ENCODE data around the gene LYZ. TPM values are rescaled to one million over a fixed set of nuclear protein-coding genes. Genes with fewer than 3 reads are reported as not detected.

LYZ gene
- total RNA-seq, 1 donor from 2014 or later = under 0.01 TPM

GRCh38 chr12:69392179-69392928, 44.2 kb downstream of the LYZ start:
- Histone ChIP-seq H3K36me3 (ENCODE audit: control insufficient read depth, insufficient read depth, low read length) (no peaks in the 10 kb centered on the region), H3K4me3 (ENCODE audit: low read depth, low read length) (no peak overlapping the region), H3K27me3 (ENCODE audit: control insufficient read depth, insufficient read depth, low read length) (no peaks in the 10 kb centered on the region)
- FAIRE-seq = no peak
- peak; percentile 82 for DNase-seq (ENCODE audit: low read depth)
- TF ChIP-seq, protein P1, sequence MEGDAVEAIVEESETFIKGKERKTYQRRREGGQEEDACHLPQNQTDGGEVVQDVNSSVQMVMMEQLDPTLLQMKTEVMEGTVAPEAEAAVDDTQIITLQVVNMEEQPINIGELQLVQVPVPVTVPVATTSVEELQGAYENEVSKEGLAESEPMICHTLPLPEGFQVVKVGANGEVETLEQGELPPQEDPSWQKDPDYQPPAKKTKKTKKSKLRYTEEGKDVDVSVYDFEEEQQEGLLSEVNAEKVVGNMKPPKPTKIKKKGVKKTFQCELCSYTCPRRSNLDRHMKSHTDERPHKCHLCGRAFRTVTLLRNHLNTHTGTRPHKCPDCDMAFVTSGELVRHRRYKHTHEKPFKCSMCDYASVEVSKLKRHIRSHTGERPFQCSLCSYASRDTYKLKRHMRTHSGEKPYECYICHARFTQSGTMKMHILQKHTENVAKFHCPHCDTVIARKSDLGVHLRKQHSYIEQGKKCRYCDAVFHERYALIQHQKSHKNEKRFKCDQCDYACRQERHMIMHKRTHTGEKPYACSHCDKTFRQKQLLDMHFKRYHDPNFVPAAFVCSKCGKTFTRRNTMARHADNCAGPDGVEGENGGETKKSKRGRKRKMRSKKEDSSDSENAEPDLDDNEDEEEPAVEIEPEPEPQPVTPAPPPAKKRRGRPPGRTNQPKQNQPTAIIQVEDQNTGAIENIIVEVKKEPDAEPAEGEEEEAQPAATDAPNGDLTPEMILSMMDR (IDR thresholded peaks at IDR 0.05; ENCODE audit: insufficient read depth, low read length, severe bottlenecking) = no peak

GRCh38 chr12:69396041-69396440, 47.9 kb downstream of the LYZ start:
- TF ChIP-seq, protein P1 (IDR thresholded peaks at IDR 0.05; ENCODE audit: insufficient read depth, low read length, severe bottlenecking) = no peak
- DNase-seq (ENCODE audit: low read depth) = peak; percentile 35
- no peak for FAIRE-seq
- H3K4me3 ChIP-seq (ENCODE audit: low read depth, low read length) = no peak overlapping the region
- no peaks in the 10 kb centered on the region for H3K27me3 ChIP-seq (ENCODE audit: control insufficient read depth, insufficient read depth, low read length)
- no peaks in the 10 kb centered on the region for H3K36me3 ChIP-seq (ENCODE audit: control insufficient read depth, insufficient read depth, low read length)

- Histone ChIP-seq H3K4me3 (ENCODE audit: low read depth, low read length) (no peak overlapping the region), H3K27me3 (ENCODE audit: control insufficient read depth, insufficient read depth, low read length) (no peaks in the 10 kb centered on the region), H3K36me3 (ENCODE audit: control insufficient read depth, insufficient read depth, low read length) (no peaks in the 10 kb centered on the region)
- FAIRE-seq = no peak
- TF ChIP-seq, protein P1 (IDR thresholded peaks at IDR 0.05; ENCODE audit: insufficient read depth, low read length, severe bottlenecking) = no peak
- DNase-seq (ENCODE audit: low read depth) = no peak
Measured at GRCh38 chr12:69396963-69397362, 48.8 kb downstream of the LYZ start.

- Histone ChIP-seq H3K27me3 (ENCODE audit: control insufficient read depth, insufficient read depth, low read length) (no peaks in the 10 kb centered on the region), H3K4me3 (ENCODE audit: low read depth, low read length) (no peak overlapping the region), H3K36me3 (ENCODE audit: control insufficient read depth, insufficient read depth, low read length) (no peaks in the 10 kb centered on the region)
- FAIRE-seq = no peak
- TF ChIP-seq, protein P1 (IDR thresholded peaks at IDR 0.05; ENCODE audit: insufficient read depth, low read length, severe bottlenecking) = no peak
- DNase-seq (ENCODE audit: low read depth) = no peak
Measured at GRCh38 chr12:69397978-69398377, 49.8 kb downstream of the LYZ start.

GRCh38 chr12:69401940-69402339, 53.8 kb downstream of the LYZ start:
- FAIRE-seq = no peak

More at GRCh38 chr12:69401940-69402339, 53.8 kb downstream of the LYZ start:
- TF ChIP-seq, protein P1 (IDR thresholded peaks at IDR 0.05; ENCODE audit: insufficient read depth, low read length, severe bottlenecking) = no peak
- no peak for DNase-seq (ENCODE audit: low read depth)
- H3K27me3 ChIP-seq (ENCODE audit: control insufficient read depth, insufficient read depth, low read length) = no peaks in the 10 kb centered on the region
- no peak overlapping the region for H3K4me3 ChIP-seq (ENCODE audit: low read depth, low read length)
- H3K36me3 ChIP-seq (ENCODE audit: control insufficient read depth, insufficient read depth, low read length) = no peaks in the 10 kb centered on the region

Other genes starting within 250 kb of the LYZ start
- 17.9 and 29.6 TPM in 2 replicates for gene CPSF6, start 108.8 kb upstream of the LYZ start, total RNA-seq
- 15.4 and 32.1 TPM in 2 replicates for gene YEATS4, start 11.4 kb downstream of the LYZ start, total RNA-seq
- 25.5 and 27.1 TPM in 2 replicates for gene FRS2, start 122.0 kb downstream of the LYZ start, total RNA-seq
- gene CCT2, start 237.1 kb downstream of the LYZ start, total RNA-seq = 150 and 235 TPM in 2 replicates

Data from bronchial epithelial cell (primary cell).